GM18858 (cell line): Measurements from ENCODE around the gene HNRNPA0.
A peak's percentile ranks its signal among the peaks of the same experiment; 100 is the strongest.
"Not testable (repeated sequence)": the region's sequence is repeated elsewhere in the genome, so short reads cannot be mapped to it uniquely, and the experiment has no call there.

Experiments used
- ATAC-seq: cut with Tn5 transposase; IDR thresholded peaks from one replicate; pipeline ENCODE4 v1.9.1; 2021; ENCODE audit not compliant: unreplicated experiment

HNRNPA0 gene

GRCh38 chr5:137754188-137754960, at the start of gene HNRNPA0:
TSS of gene HNRNPA0 (minus strand) at chr5:137754363. CDS start at chr5:137754066, 297 bp downstream.
- ATAC-seq: peak; percentile 65

- ATAC-seq: no peak
Observed at GRCh38 chr5:137802282-137803210, 48.4 kb upstream of the HNRNPA0 start.

- no peak for ATAC-seq
Observed at GRCh38 chr5:137800700-137801411, 46.7 kb upstream of the HNRNPA0 start.

- ATAC-seq: no peak
Observed at GRCh38 chr5:137796279-137796678, 42.1 kb upstream of the HNRNPA0 start.

- no peak for ATAC-seq
Observed at GRCh38 chr5:137794863-137795262, 40.7 kb upstream of the HNRNPA0 start.

- no peak for ATAC-seq
Observed at GRCh38 chr5:137792303-137792702, 38.1 kb upstream of the HNRNPA0 start.

- no peak for ATAC-seq
Observed at GRCh38 chr5:137791799-137792198, 37.6 kb upstream of the HNRNPA0 start.

- no peak for ATAC-seq
Observed at GRCh38 chr5:137791387-137791786, 37.2 kb upstream of the HNRNPA0 start.

- not testable (repeated sequence) for ATAC-seq
Observed at GRCh38 chr5:137788560-137788959, 34.4 kb upstream of the HNRNPA0 start.

- ATAC-seq: no peak
Observed at GRCh38 chr5:137782984-137783536, 28.9 kb upstream of the HNRNPA0 start.

- no peak for ATAC-seq
Observed at GRCh38 chr5:137782055-137782454, 27.9 kb upstream of the HNRNPA0 start.

GRCh38 chr5:137778772-137779564, 24.8 kb upstream of the HNRNPA0 start:
- no peak for ATAC-seq

- ATAC-seq: not testable (repeated sequence)
Observed at GRCh38 chr5:137767937-137768336, 13.8 kb upstream of the HNRNPA0 start.

GRCh38 chr5:137761566-137761965, 7.4 kb upstream of the HNRNPA0 start:
- no peak for ATAC-seq

GRCh38 chr5:137760719-137761516, 6.8 kb upstream of the HNRNPA0 start:
- no peak for ATAC-seq

GRCh38 chr5:137760294-137760693, 6.1 kb upstream of the HNRNPA0 start:
- no peak for ATAC-seq

- ATAC-seq: peak; percentile 43
Observed at GRCh38 chr5:137758715-137759306, 4.6 kb upstream of the HNRNPA0 start.

- ATAC-seq: no peak
Observed at GRCh38 chr5:137758121-137758520, 4.0 kb upstream of the HNRNPA0 start.

GRCh38 chr5:137757634-137758033, 3.5 kb upstream of the HNRNPA0 start:
- no peak for ATAC-seq
